Mucosa of rectum (tissue), 2 donors: ENCODE results near the gene BMF.

Experiments
- H3K27ac ChIP-seq, 2 donors: one replicate each; pipeline ENCODE4 v1.7.0; 2013; ENCODE audit warnings: inconsistent platforms in 2 of 2, low read depth in 2 of 2, low read length in 2 of 2
- H3K27me3 ChIP-seq, 2 donors: one replicate each; pipeline ENCODE4 v1.7.0; 2013; ENCODE audit warnings: low read length in 2 of 2; ENCODE audit not compliant: control insufficient read depth in 2 of 2, insufficient read depth in 2 of 2
- H3K36me3 ChIP-seq, 2 donors: one replicate each; pipeline ENCODE4 v1.7.0; 2013; ENCODE audit warnings: low read length in 2 of 2; ENCODE audit not compliant: control insufficient read depth in 2 of 2, insufficient read depth in 2 of 2
- H3K4me1 ChIP-seq, 2 donors: one replicate each; pipeline ENCODE4 v1.7.0; 2013; ENCODE audit warnings: low read length in 2 of 2, mild to moderate bottlenecking in 1 of 2; ENCODE audit not compliant: control insufficient read depth in 2 of 2, insufficient read depth in 2 of 2
- H3K4me3 ChIP-seq, 2 donors: one replicate each; pipeline ENCODE4 v1.7.0; 2013; ENCODE audit warnings: low read length in 2 of 2
- H3K9ac ChIP-seq, 2 donors: one replicate each; pipeline ENCODE4 v1.7.0; 2013; ENCODE audit warnings: low read length in 2 of 2, low read depth in 1 of 2, mild to moderate bottlenecking in 1 of 2
- H3K9me3 ChIP-seq, 2 donors: one replicate each; pipeline ENCODE4 v1.7.0; 2013; ENCODE audit warnings: low read length in 2 of 2; ENCODE audit not compliant: control insufficient read depth in 2 of 2
- donor health status: healthy.
- donor health status: Normal muscosa, but diverticular disease.

Gene BMF

GRCh38 chr15:40096094-40096891, 12.4 kb downstream of the BMF start:
- peak overlapping the region; percentile 14 to 40 for H3K27ac ChIP-seq
- peaks cover 71 to 86% of the 10 kb centered on the region in 2 donors for H3K4me1 ChIP-seq
- H3K9ac ChIP-seq, result no peak overlapping the region
- H3K9me3 ChIP-seq, result no peaks in the 10 kb centered on the region
- H3K27me3 ChIP-seq, result no peaks in the 10 kb centered on the region
- H3K4me3 ChIP-seq, result no peak overlapping the region
- H3K36me3 ChIP-seq, result no peaks in the 10 kb centered on the region

- Histone ChIP-seq H3K36me3 (peaks cover 0 to 6% of the 10 kb centered on the region in 2 donors), H3K9me3 (no peaks in the 10 kb centered on the region), H3K9ac (no peak overlapping the region), H3K4me1 (peaks cover 65 to 80% of the 10 kb centered on the region in 2 donors), H3K27ac (peak overlapping the region; percentile 22 to 40), H3K27me3 (no peaks in the 10 kb centered on the region), H3K4me3 (no peak overlapping the region)
Measured at GRCh38 chr15:40095371-40096093, 13.1 kb downstream of the BMF start.

- Histone ChIP-seq H3K4me3 (no peak overlapping the region), H3K9me3 (no peaks in the 10 kb centered on the region), H3K36me3 (peaks cover 3 to 19% of the 10 kb centered on the region in 2 donors), H3K4me1 (peaks cover 61 to 67% of the 10 kb centered on the region in 2 donors), H3K27ac (no peak overlapping the region), H3K27me3 (no peaks in the 10 kb centered on the region), H3K9ac (no peak overlapping the region)
Measured at GRCh38 chr15:40094156-40094555, 14.5 kb downstream of the BMF start.

- no peaks in the 10 kb centered on the region for H3K9me3 ChIP-seq
- H3K4me3 ChIP-seq, result no peak overlapping the region
- H3K27ac ChIP-seq, result peak overlapping the region; percentile 70 to 79
- H3K4me1 ChIP-seq, result peaks cover 52 to 58% of the 10 kb centered on the region in 2 donors
- peak overlapping the region in 1 of 2 donors; percentile 19 for H3K9ac ChIP-seq
- H3K27me3 ChIP-seq, result no peaks in the 10 kb centered on the region
- peaks cover 3 to 19% of the 10 kb centered on the region in 2 donors for H3K36me3 ChIP-seq
Measured at GRCh38 chr15:40092979-40093869, 15.5 kb downstream of the BMF start.

GRCh38 chr15:40092256-40092978, 16.3 kb downstream of the BMF start:
- Histone ChIP-seq H3K9me3 (no peaks in the 10 kb centered on the region), H3K4me1 (peaks cover 44 to 50% of the 10 kb centered on the region in 2 donors), H3K27me3 (no peaks in the 10 kb centered on the region), H3K27ac (peak overlapping the region; percentile 70 to 79), H3K36me3 (peaks cover 3 to 19% of the 10 kb centered on the region in 2 donors), H3K4me3 (no peak overlapping the region), H3K9ac (no peak overlapping the region)

GRCh38 chr15:40091861-40092255, 16.8 kb downstream of the BMF start:
- Histone ChIP-seq H3K27ac (peak overlapping the region in 1 of 2 donors; percentile 38), H3K27me3 (no peaks in the 10 kb centered on the region), H3K9ac (no peak overlapping the region), H3K9me3 (no peaks in the 10 kb centered on the region), H3K4me3 (no peak overlapping the region), H3K4me1 (peaks cover 38 to 45% of the 10 kb centered on the region in 2 donors), H3K36me3 (peaks cover 3 to 19% of the 10 kb centered on the region in 2 donors)

GRCh38 chr15:40090774-40091455, 17.8 kb downstream of the BMF start:
- Histone ChIP-seq H3K4me3 (no peak overlapping the region), H3K27ac (no peak overlapping the region), H3K27me3 (no peaks in the 10 kb centered on the region), H3K9me3 (no peaks in the 10 kb centered on the region), H3K4me1 (peaks cover 31 to 39% of the 10 kb centered on the region in 2 donors), H3K36me3 (peaks cover 3 to 19% of the 10 kb centered on the region in 2 donors), H3K9ac (peak overlapping the region in 1 of 2 donors; percentile 32)

- Histone ChIP-seq H3K36me3 (peaks cover 3 to 19% of the 10 kb centered on the region in 2 donors), H3K27ac (no peak overlapping the region), H3K4me1 (peaks cover 26 to 27% of the 10 kb centered on the region in 2 donors), H3K4me3 (no peak overlapping the region), H3K9ac (peak overlapping the region in 1 of 2 donors; percentile 8), H3K27me3 (no peaks in the 10 kb centered on the region), H3K9me3 (no peaks in the 10 kb centered on the region)
Measured at GRCh38 chr15:40088929-40089755, 19.5 kb downstream of the BMF start.
